Neural progenitor cell (in vitro differentiated cells): ENCODE measurements around the gene HOXC4.

Experiments used
- CTCF ChIP-seq: fragments of 200-600 bp; sonication (generic); IDR thresholded peaks from 2 replicates; pipeline ENCODE4 v1.5.1; 2017; ENCODE audit warnings: antibody characterized with exemption, mild to moderate bottlenecking
- EZH2phosphoT487 ChIP-seq: fragments of 200-600 bp; sonication (generic); IDR thresholded peaks from 2 replicates; pipeline ENCODE4 v1.6.1; 2017; ENCODE audit warnings: antibody characterized with exemption

DNA sequence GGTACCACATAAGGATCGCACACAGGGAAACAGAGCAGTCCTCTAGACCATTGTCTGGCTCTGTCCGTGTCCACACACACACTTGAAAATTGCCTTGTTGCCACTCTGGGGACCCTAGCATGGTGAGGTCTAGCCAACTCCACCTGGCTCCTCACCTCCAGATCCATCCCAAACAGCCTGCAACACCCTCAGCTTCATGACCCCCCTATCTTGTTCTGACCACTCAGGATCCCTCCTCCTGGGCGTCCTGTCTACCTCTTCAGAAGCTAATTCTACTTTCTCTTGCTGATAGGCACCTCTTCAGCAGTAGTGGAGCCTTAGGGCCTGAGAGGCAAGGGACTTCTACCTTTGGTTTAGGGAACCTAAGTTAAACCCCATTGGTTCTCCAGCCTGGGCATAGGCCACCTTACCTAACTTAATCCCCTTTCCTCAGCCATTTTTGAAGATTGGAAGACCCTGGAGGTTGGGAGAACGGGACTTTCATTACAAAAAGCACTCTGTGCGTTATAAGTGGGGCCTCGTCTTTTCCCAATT is 21.5 kb upstream of the HOXC4 start:
- TF ChIP-seq CTCF (no peak), EZH2phosphoT487 (no peak)
